Activated CD8-positive, alpha-beta memory T cell treated with anti-CD3 and anti-CD28 coated beads, Interleukin-2, amount 50 U/mL, for 4 hours (primary cell): ENCODE data around the gene NRXN3.

Experiments used
- DNase-seq: peaks from one replicate; pipeline ENCODE4 v3.0.0-alpha.2; 2020

Gene NRXN3

GRCh38 chr14:79899610-79900009 is 1729.4 kb downstream of the NRXN3 start:
- DNase-seq, result no peak

- DNase-seq, result no peak
Measured at GRCh38 chr14:79904497-79904896, 1734.3 kb downstream of the NRXN3 start.

GRCh38 chr14:79906994-79907393 is 1736.8 kb downstream of the NRXN3 start:
- DNase-seq, result no peak

GRCh38 chr14:79910086-79910485 is 1739.9 kb downstream of the NRXN3 start:
- DNase-seq, result no peak

- no peak for DNase-seq
Measured at GRCh38 chr14:79911744-79912143, 1741.6 kb downstream of the NRXN3 start.

- no peak for DNase-seq
Measured at GRCh38 chr14:79914595-79914994, 1744.4 kb downstream of the NRXN3 start.

GRCh38 chr14:79915406-79915805 is 1745.2 kb downstream of the NRXN3 start:
- no peak for DNase-seq

GRCh38 chr14:79916281-79916680 is 1746.1 kb downstream of the NRXN3 start:
- no peak for DNase-seq

GRCh38 chr14:79916892-79917291 is 1746.7 kb downstream of the NRXN3 start:
- DNase-seq, result no peak
